GM10248 (cell line): ENCODE measurements around the gene OPRL1.

Experiments
- CTCF ChIA-PET: fragments of 300-600 bp; sonication (Branson Sonifier 250); formaldehyde crosslinking; extraction: SDS; loops from one replicate; lab custom pipeline; 2021; ENCODE audit warnings: antibody characterized with exemption; lab: Yijun Ruan, JAX
- POLR2A ChIA-PET: fragments of 350-650 bp; sonication (Branson Sonifier 250); formaldehyde crosslinking; extraction: SDS; loops from one replicate; lab custom pipeline; 2020; ENCODE audit warnings: antibody characterized with exemption; lab: Yijun Ruan, JAX
- DNase-seq: peaks from one replicate; pipeline ENCODE4 v3.0.0; 2012; ENCODE audit errors: extremely low spot score
- TF ChIP-seq, protein P1 (sequence below): IDR thresholded peaks from 2 replicates; pipeline ENCODE4 v1.5.1; 2012; ENCODE audit warnings: mild to moderate bottlenecking, low read depth; ENCODE audit errors: extremely low read depth, missing control alignments, control extremely low read depth

OPRL1 gene

DNA sequence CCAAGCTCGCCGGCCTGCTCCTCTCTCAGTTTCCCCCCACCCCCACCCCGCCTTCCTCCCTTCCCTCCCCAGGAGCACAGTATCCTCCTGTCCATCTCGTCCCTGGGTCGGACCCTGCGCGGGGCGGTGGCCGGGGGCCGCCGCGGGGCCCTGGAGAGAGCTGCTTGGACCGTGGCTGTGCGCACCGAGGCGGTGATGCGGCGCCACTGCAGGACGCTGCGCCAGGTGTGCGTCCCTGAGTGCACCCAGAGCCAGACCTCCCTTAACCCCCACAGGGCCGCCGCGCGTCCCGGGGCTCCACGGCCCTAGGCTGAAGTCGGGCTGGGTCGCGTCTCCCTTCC, 41.7 kb upstream of the OPRL1 start:
- TF ChIP-seq, protein P1, sequence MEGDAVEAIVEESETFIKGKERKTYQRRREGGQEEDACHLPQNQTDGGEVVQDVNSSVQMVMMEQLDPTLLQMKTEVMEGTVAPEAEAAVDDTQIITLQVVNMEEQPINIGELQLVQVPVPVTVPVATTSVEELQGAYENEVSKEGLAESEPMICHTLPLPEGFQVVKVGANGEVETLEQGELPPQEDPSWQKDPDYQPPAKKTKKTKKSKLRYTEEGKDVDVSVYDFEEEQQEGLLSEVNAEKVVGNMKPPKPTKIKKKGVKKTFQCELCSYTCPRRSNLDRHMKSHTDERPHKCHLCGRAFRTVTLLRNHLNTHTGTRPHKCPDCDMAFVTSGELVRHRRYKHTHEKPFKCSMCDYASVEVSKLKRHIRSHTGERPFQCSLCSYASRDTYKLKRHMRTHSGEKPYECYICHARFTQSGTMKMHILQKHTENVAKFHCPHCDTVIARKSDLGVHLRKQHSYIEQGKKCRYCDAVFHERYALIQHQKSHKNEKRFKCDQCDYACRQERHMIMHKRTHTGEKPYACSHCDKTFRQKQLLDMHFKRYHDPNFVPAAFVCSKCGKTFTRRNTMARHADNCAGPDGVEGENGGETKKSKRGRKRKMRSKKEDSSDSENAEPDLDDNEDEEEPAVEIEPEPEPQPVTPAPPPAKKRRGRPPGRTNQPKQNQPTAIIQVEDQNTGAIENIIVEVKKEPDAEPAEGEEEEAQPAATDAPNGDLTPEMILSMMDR, result peak; percentile 6
- DNase-seq, result no peak
- ChIA-PET POLR2A (interaction anchor here (0.5 to 3.0 kb wide), 2 partner anchors 58 to 157 kb away, joined by 3 to 10 read pairs; partner anchors contain the start of genes PRPF6 and SAMD10), CTCF (interaction anchor here (0.7 to 7.4 kb wide), 24 partner anchors 9 to 499 kb away, joined by 3 to 116 read pairs (median 8); partner anchors contain the start of genes PRPF6, SAMD10, SOX18 and TCEA2)

DNA sequence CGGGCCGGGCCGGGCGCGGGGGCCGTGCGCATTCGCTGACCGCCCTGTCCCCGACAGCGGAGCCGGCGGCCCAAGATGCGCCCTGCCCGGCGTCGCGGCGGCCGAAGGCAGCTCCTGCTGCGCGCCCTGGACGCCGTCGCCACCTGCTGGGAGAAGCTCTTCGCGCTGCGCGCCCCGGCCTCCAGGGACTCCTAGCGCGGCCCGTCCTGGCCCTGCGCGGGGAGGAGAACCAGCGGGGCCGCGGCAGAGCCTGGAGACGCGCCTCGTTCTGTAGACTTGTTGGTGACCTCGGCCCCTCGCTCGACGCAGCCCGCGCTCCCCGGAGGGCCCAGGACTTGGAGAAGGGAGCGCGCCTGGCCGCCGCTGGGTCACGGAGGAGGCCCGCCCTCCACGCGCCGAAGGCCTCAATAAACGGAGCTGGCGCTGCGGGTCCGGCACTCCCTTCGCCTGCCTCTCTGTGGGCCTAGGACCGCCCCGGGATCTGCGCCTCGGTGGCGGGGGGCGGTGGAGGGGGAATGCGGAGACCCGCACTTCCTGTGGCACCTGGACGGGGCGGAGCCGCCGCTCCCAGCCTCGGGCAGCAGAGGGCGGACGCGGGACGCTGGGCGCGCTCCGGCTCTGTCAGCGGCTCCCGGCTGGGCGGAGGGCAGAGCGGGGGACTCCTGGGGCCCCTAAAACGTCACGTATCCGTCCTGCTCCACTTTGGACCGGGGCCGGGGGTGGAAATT, 41.2 kb upstream of the OPRL1 start:
- peak; percentile 87 for DNase-seq
- TF ChIP-seq, protein P1, result peak; percentile 82
- ChIA-PET POLR2A (interaction anchor here (0.5 to 3.0 kb wide), 3 partner anchors 59 to 157 kb away, joined by 3 to 10 read pairs (median 6); partner anchors contain the start of genes PRPF6 and SAMD10), CTCF (interaction anchor here (0.7 to 7.4 kb wide), 31 partner anchors 9 to 500 kb away, joined by 3 to 116 read pairs (median 5); partner anchors contain the start of genes PRPF6, SAMD10, SOX18 and TCEA2)

DNA sequence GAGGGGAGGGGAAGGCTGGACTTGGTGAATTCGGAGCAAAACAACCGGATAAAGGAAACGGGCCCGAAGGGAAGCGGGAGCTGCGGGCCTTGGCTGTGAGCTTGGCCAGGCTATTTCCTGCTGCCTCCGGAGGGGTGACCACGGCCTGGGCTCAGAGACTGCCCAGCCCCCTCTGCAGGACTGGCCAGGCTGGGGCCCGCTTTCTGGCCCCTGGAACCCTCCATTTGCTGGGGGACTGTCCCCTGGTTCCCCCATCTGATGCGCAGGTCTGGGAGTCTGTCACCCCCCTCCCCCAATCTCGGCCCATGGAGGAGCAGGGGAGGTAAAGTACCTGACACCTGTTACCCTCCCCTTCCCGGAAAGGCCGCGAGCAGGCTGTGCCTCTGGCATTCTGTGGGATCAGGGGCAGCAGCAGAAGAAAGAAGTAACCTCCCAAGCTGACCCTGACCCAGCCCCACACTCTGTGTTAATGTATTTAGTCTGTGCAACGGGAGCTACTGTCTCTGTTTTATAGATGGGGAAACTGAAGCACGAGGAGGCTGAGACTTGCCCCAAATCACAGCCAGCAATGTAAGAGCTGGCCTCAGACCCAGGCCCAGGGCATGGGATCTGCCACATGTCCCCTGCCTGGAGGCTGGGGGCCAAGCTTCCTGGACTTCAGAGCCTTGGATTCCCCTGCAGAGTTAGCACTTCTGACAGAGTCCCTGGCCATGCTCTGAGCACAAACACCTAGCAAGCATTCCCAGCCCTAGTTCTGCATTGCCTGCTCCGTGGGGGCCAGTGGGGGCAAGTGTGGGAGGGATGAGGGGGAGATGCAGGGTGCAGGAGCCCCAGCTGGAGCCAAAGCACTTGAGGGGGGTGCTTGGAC, 40.4 kb upstream of the OPRL1 start:
- CTCF ChIA-PET, result interaction anchor here (0.7 to 7.4 kb wide), 24 partner anchors 8 to 478 kb away, joined by 3 to 116 read pairs (median 8); partner anchors contain the start of genes LKAAEAR1, PRPF6, SAMD10 and SOX18

DNA sequence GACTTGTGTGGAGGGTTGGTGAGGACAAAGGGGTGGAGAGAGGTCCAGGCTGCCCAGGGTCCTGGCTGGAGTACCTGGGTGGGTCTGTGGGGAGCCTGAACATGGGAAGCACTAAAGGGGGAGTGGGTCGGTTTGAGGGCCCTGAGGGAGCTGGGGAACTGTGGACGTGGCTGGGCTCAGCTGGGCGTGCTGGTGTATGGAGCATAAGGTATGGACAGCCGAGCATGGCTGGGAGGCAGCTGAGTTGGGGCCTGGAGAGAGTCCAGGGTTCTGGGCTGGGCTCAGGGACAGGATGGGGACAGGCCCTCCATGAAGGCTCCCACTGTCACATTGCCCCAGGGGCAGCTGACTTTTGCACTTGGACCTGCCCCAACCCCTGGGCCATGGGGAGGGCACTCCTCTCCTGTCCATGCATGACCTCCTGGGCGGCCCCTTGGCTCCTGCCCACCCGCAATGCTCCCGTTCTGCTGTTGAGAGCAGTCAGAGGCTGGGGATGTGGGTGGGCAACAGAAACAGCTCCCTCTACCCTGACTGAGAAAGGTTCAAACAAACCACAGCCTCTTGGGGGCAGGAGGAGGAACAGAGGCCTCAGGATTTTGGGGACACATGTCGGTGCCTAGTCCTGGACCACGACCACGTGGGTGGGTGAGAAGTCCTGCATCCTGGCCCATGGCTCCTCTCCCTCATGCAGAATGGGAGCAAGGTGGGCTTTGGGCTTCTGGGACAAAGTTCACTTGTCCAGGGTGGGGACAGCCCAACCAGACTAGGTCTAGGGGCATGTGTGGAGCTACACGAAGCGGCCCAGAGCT, 39.4 kb upstream of the OPRL1 start:
- CTCF ChIA-PET, result interaction anchor here (0.8 to 7.4 kb wide), 17 partner anchors 12 to 81 kb away, joined by 3 to 116 read pairs (median 13); partner anchors contain the start of genes LKAAEAR1, PRPF6, SAMD10 and SOX18

More for the DNA sequence above, 40.4 kb upstream of the OPRL1 start:
- TF ChIP-seq, protein P1, result no peak
- POLR2A ChIA-PET, result interaction anchor here (2.0 to 3.0 kb wide), 2 partner anchors 59 to 81 kb away, joined by 6 to 10 read pairs; partner anchors contain the start of genes PRPF6 and SAMD10
- DNase-seq, result no peak

DNA sequence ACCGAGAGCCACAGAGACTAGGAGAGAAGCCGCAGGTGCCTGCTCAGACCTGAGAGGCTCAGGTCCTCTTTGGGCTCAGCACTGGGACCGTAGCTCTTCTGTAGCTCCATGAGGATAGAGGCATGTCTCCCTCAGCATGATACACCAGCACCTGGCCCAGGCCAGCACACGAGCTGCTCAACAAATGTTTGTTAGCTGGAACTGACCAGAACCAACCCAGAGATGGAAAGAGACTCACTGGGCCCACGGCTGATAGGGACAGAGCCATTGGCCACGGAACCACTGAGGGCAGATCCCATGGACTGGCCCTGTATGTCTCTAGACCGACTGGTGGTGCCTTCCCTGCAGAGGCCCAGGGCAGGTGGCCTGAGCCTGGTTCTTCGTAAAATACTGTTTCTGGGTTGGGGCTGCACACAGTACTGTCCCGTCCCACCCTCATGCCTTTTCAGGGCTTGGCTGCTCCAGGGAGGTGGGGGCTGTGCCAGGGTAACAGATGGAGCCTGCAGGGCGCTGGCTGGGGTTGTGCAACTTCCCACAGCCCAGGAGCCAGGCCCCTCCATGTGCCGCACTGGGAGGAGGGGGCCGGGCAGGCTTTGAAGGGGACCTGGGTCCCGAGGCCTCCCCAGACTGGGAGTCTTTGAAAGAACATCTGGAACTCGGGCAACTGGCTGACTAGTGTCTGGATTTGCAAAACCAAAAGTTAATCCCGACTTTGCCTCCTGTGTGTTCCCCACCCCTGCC, 38.7 kb upstream of the OPRL1 start:
- TF ChIP-seq, protein P1, result no peak
- DNase-seq, result no peak
- CTCF ChIA-PET, result interaction anchor here (0.8 to 7.4 kb wide), 11 partner anchors 11 to 80 kb away, joined by 3 to 116 read pairs (median 17); partner anchors contain the start of genes LKAAEAR1, PRPF6, SAMD10 and SOX18
- POLR2A ChIA-PET, result interaction anchor here (3.0 kb wide), 1 partner anchor 61 kb away, joined by 10 read pairs; the partner anchor contains the start of genes PRPF6 and SAMD10

More for the DNA sequence above, 39.4 kb upstream of the OPRL1 start:
- no peak for DNase-seq
- TF ChIP-seq, protein P1, result no peak
- POLR2A ChIA-PET, result interaction anchor here (2.0 to 3.0 kb wide), 2 partner anchors 60 to 81 kb away, joined by 6 to 10 read pairs; partner anchors contain the start of genes PRPF6 and SAMD10
